ENCODE data around the gene NTRK3. TPM values are rescaled to one million over a fixed set of nuclear protein-coding genes. Genes with fewer than 3 reads are reported as not detected.

NTRK3 gene
- total and polyA plus RNA-seq, 4 donors, result 0.21 to 2.9 (median 0.32) TPM

DNA sequence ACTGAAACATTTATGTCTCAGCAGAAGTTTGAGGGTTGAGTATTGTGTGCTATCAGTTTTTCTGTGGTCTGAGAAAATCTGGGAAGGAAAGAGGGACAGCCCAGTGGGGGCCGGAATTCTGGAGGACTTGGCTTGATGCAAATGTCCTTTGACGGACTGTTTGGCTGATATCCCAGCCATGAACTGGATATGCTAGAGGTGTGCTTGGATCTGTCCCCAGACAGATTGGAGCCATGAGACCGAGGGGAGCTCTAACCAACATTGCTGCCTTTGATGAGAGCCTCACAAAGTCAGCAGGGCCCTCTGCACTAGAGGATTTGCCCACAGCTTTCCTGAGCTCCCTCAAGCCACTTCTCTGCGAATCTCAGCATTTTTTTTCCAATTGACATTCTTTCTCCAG lies 405.6 kb downstream of the NTRK3 start (continued):
- TF ChIP-seq HNF4G (IDR thresholded peaks at IDR 0.05), result no peak
- TF ChIP-seq, protein P1, sequence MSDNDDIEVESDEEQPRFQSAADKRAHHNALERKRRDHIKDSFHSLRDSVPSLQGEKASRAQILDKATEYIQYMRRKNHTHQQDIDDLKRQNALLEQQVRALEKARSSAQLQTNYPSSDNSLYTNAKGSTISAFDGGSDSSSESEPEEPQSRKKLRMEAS (IDR thresholded peaks at IDR 0.05), result no peak

DNA sequence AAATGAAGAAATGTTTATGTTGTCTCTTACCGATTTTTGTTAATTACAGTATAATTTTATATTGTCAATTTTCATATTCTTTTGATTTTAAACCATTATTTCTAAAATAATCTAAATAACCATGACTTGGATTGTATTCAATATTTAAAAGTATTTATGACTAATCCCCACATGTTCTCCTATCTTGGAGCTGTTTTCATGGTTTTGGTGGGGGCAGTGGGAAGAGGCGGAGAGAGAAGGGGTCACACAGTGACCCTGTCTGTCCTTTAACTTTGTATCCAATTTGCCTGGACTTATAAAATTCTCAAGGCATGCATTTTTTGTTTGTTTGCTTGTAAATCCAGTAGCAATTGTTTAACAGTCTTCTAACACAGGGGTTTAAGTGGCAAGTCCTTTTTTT lies 407.4 kb downstream of the NTRK3 start:
- TF ChIP-seq, protein P2, sequence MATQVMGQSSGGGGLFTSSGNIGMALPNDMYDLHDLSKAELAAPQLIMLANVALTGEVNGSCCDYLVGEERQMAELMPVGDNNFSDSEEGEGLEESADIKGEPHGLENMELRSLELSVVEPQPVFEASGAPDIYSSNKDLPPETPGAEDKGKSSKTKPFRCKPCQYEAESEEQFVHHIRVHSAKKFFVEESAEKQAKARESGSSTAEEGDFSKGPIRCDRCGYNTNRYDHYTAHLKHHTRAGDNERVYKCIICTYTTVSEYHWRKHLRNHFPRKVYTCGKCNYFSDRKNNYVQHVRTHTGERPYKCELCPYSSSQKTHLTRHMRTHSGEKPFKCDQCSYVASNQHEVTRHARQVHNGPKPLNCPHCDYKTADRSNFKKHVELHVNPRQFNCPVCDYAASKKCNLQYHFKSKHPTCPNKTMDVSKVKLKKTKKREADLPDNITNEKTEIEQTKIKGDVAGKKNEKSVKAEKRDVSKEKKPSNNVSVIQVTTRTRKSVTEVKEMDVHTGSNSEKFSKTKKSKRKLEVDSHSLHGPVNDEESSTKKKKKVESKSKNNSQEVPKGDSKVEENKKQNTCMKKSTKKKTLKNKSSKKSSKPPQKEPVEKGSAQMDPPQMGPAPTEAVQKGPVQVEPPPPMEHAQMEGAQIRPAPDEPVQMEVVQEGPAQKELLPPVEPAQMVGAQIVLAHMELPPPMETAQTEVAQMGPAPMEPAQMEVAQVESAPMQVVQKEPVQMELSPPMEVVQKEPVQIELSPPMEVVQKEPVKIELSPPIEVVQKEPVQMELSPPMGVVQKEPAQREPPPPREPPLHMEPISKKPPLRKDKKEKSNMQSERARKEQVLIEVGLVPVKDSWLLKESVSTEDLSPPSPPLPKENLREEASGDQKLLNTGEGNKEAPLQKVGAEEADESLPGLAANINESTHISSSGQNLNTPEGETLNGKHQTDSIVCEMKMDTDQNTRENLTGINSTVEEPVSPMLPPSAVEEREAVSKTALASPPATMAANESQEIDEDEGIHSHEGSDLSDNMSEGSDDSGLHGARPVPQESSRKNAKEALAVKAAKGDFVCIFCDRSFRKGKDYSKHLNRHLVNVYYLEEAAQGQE (IDR thresholded peaks at IDR 0.05), result no peak
- TF ChIP-seq HNF4A (conservative IDR thresholded peaks at IDR 0.05) (no peak), RXRA (IDR thresholded peaks at IDR 0.05) (no peak), RAD21 (IDR thresholded peaks at IDR 0.05) (no peak), NR2F2 (IDR thresholded peaks at IDR 0.05) (no peak), GABPA (IDR thresholded peaks at IDR 0.05 in 1 of 2, conservative IDR thresholded peaks at IDR 0.05 in 1 of 2) (no peak), TAF1 (conservative IDR thresholded peaks at IDR 0.05) (no peak), HNF4G (IDR thresholded peaks at IDR 0.05) (no peak), JUND (IDR thresholded peaks at IDR 0.05) (no peak)
- TF ChIP-seq, protein P3, sequence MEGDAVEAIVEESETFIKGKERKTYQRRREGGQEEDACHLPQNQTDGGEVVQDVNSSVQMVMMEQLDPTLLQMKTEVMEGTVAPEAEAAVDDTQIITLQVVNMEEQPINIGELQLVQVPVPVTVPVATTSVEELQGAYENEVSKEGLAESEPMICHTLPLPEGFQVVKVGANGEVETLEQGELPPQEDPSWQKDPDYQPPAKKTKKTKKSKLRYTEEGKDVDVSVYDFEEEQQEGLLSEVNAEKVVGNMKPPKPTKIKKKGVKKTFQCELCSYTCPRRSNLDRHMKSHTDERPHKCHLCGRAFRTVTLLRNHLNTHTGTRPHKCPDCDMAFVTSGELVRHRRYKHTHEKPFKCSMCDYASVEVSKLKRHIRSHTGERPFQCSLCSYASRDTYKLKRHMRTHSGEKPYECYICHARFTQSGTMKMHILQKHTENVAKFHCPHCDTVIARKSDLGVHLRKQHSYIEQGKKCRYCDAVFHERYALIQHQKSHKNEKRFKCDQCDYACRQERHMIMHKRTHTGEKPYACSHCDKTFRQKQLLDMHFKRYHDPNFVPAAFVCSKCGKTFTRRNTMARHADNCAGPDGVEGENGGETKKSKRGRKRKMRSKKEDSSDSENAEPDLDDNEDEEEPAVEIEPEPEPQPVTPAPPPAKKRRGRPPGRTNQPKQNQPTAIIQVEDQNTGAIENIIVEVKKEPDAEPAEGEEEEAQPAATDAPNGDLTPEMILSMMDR (IDR thresholded peaks at IDR 0.05; ENCODE audit: low read depth, low read length, missing input control), result no peak
- TF ChIP-seq, protein P4, sequence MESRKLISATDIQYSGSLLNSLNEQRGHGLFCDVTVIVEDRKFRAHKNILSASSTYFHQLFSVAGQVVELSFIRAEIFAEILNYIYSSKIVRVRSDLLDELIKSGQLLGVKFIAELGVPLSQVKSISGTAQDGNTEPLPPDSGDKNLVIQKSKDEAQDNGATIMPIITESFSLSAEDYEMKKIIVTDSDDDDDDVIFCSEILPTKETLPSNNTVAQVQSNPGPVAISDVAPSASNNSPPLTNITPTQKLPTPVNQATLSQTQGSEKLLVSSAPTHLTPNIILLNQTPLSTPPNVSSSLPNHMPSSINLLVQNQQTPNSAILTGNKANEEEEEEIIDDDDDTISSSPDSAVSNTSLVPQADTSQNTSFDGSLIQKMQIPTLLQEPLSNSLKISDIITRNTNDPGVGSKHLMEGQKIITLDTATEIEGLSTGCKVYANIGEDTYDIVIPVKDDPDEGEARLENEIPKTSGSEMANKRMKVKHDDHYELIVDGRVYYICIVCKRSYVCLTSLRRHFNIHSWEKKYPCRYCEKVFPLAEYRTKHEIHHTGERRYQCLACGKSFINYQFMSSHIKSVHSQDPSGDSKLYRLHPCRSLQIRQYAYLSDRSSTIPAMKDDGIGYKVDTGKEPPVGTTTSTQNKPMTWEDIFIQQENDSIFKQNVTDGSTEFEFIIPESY (IDR thresholded peaks at IDR 0.05), result no peak
- H3K27ac ChIP-seq (ENCODE audit: low read depth in 1 of 2, low read length in 2 of 2), result no peak overlapping the region
- WGBS, result 68% methylated on average over 2 of the region's 2 CpGs
- no peaks in the 10 kb centered on the region for H3K4me1 ChIP-seq (ENCODE audit: control insufficient read depth in 4 of 4, insufficient read depth in 4 of 4, low read length in 3 of 4)
- H3K4me3 ChIP-seq (ENCODE audit: low read depth in 1 of 3, low read length in 3 of 3), result no peak overlapping the region
- no peak overlapping the region for H3K9ac ChIP-seq (ENCODE audit: low read depth in 1 of 2, low read length in 2 of 2)
- H3K9me3 ChIP-seq (ENCODE audit: control insufficient read depth in 4 of 4, low read length in 3 of 4), result no peaks in the 10 kb centered on the region
- H3K27me3 ChIP-seq (ENCODE audit: control insufficient read depth in 4 of 4, insufficient read depth in 4 of 4, low read length in 3 of 4), result peaks cover 0 to 4% (median 0%) of the 10 kb centered on the region in 4 donors
- H3K36me3 ChIP-seq (ENCODE audit: control insufficient read depth in 4 of 4, insufficient read depth in 3 of 4, low read depth in 1 of 4, low read length in 3 of 4), result no peaks in the 10 kb centered on the region
- no peak for DNase-seq (ENCODE audit: low spot score)

DNA sequence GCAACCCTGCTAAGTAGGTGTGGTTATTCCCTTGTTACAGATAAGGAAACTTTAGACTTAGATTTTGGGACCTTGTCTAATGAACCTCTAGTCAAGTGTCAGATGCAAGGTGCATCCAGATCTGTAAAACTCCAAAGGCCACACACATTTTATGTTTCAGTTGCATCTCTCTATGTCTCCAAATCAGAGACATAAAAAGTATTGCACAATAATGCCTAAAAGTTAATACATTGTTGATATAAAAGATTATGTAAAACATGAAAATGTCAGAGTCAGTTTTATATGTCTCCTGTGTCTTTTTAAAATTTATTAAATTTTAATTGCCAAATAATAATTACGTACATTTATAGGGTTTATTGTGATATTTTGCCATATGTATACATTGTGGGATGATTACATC lies 408.5 kb downstream of the NTRK3 start:
- Histone ChIP-seq H3K27ac (ENCODE audit: low read depth in 1 of 2, low read length in 2 of 2) (no peak overlapping the region), H3K9ac (ENCODE audit: low read depth in 1 of 2, low read length in 2 of 2) (no peak overlapping the region), H3K4me1 (ENCODE audit: control insufficient read depth in 4 of 4, insufficient read depth in 4 of 4, low read length in 3 of 4) (no peaks in the 10 kb centered on the region), H3K4me3 (ENCODE audit: low read depth in 1 of 3, low read length in 3 of 3) (no peak overlapping the region), H3K36me3 (ENCODE audit: control insufficient read depth in 4 of 4, insufficient read depth in 3 of 4, low read depth in 1 of 4, low read length in 3 of 4) (no peaks in the 10 kb centered on the region), H3K9me3 (ENCODE audit: control insufficient read depth in 4 of 4, low read length in 3 of 4) (no peaks in the 10 kb centered on the region), H3K27me3 (ENCODE audit: control insufficient read depth in 4 of 4, insufficient read depth in 4 of 4, low read length in 3 of 4) (peaks cover 0 to 4% (median 0%) of the 10 kb centered on the region in 4 donors)
- WGBS, result 60% methylated on average over 1 of the region's 1 CpG
- DNase-seq (ENCODE audit: low spot score), result no peak
- no peak for TF ChIP-seq YY1 (IDR thresholded peaks at IDR 0.05)
- TF ChIP-seq, protein P2 (IDR thresholded peaks at IDR 0.05), result no peak
- no peak for TF ChIP-seq FOXA2 (IDR thresholded peaks at IDR 0.05)
- no peak for TF ChIP-seq RXRA (IDR thresholded peaks at IDR 0.05)
- no peak for TF ChIP-seq HNF4A (conservative IDR thresholded peaks at IDR 0.05)
- TF ChIP-seq GABPA (IDR thresholded peaks at IDR 0.05 in 1 of 2, conservative IDR thresholded peaks at IDR 0.05 in 1 of 2), result no peak
- TF ChIP-seq, protein P4 (IDR thresholded peaks at IDR 0.05), result no peak
- TF ChIP-seq, protein P1 (IDR thresholded peaks at IDR 0.05), result no peak
- no peak for TF ChIP-seq SP1 (IDR thresholded peaks at IDR 0.05)
- no peak for TF ChIP-seq EGR1 (IDR thresholded peaks at IDR 0.05; ENCODE audit: low read depth in 2 of 2)
- no peak for TF ChIP-seq HNF4G (IDR thresholded peaks at IDR 0.05)
- TF ChIP-seq TAF1 (conservative IDR thresholded peaks at IDR 0.05), result no peak
